Stimulated activated CD8-positive, alpha-beta memory T cell treated with anti-CD3 and anti-CD28 coated beads, Interleukin-4, amount 100 ng/mL, for 1 hour (primary cell): Measurements from ENCODE around the gene ANKS4B.
"Not testable (repeated sequence)": the region's sequence is repeated elsewhere in the genome, so short reads cannot be mapped to it uniquely, and the experiment has no call there.

ENCODE experiments used
- DNase-seq, 2 donors: peaks; one replicate each; pipeline ENCODE4 v3.0.0-alpha.2; 2020; ENCODE audit warnings: low read depth in 2 of 2, low spot score in 1 of 2

The ANKS4B gene

DNA sequence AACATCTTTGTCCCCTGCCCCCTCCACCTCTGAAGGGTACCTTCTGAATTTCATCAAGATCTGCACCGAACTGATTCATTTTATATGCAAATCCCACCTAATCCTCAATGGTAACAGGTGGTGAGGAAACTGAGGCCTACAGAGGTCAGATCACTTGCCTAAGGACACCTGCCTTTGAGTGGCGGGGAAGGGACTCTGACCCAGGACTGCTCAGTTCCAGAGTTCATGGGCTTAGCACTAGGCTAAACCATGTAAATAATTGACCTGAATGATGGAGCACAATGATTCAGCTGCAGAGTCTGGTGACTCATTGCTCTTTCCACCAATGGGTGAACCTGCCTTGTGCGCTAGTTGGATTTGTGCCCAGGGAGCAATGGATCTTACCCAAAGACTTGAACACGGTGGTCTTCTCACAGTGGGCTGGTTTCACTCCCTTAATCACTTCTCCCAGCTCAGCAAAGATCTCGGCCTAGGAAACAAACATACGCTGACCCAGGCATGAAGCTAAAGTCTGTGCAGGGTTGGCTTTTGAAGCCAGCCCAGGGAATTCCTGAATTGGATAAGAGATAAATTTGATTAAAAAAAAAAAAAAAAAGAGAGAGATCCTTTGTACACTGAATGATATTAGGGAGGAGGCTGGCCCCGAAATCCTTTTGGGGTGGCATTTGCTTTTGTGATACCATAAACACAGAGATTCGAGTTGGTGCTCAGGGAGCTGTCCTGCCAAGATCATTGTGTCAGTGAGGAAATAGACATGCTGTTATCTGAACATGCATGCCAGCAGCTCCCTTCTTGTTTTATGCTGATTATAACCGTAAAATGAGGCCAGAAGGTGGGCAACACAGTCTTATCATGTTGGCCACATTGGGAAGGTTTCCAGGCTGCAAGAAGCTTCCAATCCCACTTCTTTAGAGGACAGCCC is 27.6 kb downstream of the ANKS4B start:
- DNase-seq: no peak

DNA sequence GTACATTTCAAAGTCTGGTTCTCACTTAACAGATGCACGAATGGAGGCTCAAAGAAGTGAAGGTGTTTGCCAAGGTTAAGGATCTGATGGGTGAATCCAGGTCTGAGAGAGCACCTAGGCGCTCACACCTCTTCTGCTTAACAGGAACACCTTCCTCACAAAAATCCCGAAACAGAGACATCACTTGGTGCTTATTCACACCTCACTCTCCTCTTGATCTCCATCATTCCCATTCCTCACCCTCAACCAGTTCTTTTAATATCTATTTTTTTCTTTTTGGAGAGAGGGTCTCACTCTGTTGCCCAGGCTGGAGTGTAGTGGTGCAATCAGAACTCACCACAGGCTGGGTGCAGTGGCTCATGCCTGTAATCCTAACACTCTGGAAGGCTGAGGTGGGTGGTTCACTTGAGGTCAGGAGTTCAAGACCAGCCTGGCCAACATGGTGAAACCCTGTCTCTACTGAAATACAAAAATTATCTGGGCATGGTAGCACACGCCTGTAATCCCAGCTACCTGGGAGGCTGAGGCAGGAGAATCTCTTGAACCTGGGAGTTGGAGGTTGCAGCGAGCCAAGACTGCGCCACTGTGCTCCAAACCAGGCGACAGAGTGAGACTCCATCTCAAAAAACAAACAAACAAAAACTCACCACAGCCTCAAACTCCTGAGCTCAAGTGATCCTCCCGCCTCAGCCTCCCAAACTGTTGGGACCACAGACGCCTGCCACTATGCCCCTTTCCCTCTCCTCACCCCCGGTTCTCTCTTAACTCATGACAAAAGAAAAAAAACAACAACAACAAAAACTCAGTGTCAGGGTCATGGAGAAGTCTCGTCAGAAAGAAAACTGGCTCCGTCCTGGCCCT is 29.5 kb downstream of the ANKS4B start:
- no peak for DNase-seq

DNA sequence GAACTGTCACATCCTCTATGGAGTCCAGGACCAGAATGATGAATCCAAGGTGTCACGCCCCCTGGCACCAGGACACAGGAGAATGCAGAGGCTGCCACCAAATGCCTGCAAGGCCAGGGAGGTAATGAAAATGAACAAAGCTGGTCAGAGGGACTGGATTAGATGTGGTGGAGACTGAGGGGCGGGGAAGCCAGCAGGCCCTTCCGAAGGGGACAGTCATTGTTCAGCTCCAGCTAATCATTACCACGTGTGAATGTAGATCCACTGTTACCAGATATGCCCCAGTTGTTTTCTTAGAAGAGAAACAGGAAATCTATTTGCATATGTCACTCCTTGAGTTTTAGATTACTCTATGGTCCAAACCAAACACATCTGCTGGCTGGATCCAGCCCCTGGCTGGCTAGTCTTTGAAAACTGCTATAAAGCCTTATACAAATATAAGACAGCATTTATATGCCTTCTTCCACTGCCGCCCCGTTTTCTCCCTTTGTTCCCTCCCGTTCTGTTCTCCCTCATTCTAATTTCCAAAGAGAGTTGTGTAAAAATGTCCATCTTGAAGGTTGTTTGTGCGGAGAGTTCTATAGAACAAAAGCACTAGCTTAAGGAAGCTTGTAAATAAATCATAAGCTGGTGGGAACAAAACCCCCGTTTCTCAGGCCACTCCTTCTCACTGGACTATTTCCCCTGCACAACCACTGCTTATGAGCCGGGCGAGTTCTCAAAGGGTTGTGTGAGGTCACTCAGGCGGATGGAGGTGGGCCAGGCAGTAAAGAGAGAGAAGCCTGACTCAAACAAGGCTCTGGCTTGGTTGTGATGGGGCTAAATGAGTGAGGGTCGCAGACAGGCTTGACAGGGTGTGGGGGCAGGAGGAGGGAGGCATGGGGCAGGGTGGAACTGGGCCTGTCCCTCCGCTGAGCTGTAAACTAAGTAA is 30.4 kb downstream of the ANKS4B start:
- DNase-seq: no peak

DNA sequence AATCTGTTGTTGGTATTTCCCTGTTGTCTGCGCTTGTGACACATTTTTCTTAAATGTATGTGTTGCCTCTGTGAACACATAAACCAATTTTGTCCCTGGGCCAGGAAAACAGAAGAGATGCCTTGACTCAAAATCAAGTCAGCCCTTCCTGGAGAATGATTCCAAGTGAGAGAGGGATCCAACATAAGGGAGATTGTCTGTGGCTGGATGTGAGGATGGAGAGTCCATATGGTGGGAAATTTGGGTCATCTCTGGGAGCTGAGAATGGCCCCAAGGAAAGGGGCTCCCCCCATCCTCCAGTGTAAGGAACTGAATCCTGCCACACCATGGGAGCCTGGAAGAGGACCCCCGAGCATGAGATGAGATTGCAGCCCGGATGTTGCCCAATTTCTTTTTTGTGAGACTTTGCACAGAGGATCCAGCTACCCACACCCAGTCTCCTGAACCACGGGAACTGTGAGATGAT is 31.1 kb downstream of the ANKS4B start:
- DNase-seq: no peak

DNA sequence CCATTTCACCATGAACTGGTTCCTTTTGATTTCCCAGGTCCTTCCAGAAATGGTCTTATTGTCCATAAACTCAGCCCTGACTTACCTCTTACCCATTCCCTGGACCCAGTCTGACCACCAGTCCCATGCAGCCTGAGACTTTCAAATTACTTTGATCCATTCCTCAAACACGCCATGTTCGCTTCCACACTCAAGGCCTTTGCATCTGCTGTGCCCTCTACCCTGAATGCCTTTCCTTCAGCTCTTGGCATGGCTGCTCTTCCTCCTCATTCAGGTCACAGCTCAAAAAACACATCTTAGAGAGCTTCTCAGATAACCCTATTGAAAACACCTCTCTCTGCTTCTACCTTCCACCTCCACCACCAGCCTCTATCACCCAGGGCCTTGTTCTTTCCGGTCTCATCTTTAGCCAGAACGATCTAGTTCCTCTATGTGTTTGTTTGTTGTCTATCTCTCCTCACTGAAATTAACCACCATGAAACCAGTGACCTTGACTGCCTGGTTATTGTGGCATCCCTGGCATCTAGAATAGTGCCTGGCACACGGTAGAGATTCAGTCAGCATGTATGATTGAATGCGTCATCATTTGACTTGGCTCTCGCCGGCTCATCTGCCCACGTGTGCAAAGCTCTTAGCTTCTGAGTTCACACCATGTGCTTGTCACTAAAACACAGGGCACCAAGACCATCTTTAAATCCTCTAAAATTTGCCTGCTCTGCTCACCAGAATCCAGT is 31.8 kb downstream of the ANKS4B start:
- DNase-seq: no peak

DNA sequence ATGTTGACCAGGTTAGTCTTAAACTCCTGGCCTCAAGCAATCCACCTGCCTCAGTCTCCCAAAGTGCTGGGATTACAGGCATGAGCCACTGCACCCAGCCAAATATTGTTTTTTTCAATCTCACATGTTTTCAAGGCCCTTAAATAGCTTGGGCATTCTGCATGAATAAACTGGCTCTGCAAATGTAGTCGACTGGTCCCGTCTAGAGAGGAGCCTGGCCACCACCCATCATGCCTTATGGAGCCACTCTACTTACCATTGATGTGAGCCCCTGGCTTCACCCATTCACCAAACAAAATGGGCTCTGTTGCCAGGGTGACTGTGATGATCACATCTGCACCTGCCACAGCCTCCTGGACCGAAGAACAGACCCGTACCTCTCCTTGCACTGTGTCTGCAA is 33.8 kb downstream of the ANKS4B start:
- no peak for DNase-seq

DNA sequence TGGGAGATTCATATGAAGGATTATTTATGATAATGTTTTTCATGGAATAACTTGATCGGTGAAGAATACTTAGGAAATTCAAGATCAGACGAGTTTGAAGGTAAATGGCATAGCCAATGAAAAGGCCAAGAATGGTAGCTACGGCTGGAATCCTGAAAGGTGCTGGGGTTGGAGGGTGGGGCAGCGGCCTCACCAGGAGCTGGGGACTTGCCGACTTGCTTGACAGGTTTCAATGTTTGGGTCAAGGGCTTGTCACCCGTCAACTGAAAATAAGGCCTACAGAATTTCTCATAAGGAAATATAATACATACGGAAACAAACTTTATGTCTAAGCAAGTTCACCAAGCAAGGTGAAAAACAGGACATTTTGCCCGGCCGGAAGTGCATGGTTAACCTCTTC is 34.7 kb downstream of the ANKS4B start:
- DNase-seq: no peak

DNA sequence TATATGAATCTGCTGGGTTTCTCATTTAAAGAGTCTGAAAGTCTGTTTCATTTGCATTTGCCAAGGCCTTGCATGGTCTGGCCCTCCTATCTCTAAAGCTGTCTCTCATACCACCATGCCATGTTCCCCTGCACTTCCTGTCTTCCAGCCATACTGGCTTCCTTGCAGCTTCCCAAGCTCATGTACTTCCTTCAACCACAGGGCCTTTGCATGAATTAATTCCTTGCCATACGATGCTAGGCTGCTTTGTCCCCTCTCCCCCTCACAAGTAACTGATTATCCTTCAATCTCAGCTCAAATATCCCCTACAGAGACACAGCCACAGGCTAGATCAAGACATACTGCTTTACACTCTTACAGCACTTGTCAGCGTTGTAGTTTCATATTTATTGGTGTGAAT is 38.8 kb downstream of the ANKS4B start:
- no peak for DNase-seq

DNA sequence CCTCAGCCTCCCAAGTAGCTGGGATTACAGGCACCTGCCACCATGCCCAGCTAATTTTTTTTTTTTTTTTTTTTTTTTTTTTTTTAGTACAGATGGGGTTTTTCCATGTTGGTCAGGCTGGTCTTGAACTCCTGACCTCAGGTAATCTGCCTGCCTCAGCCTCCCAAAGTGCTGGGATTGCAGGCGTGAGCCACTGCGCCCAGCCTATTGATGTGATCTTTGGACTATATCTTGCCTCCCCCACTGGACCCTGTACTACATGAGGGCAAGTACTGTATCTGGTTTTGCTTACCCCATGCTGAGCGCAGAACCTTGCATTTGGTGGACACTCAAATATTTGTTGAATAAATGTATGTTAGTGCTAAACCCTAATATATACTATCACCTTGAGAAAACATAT is 39.3 kb downstream of the ANKS4B start:
- DNase-seq: not testable (repeated sequence)

DNA sequence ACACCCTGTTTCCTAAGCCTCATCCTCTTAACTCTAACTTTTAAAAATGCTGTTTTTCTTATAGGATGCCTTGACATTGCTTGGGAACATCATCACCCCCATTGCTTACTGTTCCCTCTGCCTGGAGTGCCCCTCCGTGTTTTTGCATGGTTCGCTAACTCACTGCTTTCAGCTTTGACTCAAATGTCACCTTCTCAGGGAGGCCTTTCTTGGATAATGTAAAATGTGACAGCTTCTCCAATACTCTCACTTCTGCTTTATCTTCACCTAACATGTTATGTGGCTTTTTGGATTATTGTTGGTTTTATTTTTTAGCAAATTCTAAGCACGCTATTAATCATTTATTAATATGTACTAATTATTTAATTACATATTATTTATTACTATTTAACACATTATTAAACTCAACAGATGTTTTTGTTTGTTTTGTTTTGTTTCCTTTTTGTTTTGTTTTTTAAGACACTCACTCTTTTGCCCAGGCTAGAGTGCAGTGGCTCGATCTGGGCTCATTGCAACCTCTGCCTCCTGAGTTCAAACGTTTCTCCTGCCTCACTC is 40.8 kb downstream of the ANKS4B start:
- DNase-seq: no peak

DNA sequence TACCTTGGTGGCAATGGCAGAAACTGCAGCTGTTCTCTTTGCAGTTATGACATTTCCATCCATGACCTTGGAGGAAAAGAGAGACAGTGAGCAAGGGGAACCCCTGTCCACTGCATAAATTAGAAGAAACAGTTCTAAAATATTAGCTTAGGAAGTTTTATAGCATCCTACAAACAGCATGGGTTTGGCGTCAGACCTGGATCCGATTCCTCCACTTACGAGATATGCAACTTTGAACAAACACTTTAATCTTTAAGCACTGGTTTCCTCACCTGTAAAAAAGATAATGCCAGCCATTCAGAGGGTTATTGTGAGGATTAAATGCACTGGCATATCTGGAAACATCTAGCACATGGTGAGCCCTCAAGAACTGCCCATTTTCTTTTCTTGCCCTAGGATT is 42.0 kb downstream of the ANKS4B start:
- DNase-seq: no peak

DNA sequence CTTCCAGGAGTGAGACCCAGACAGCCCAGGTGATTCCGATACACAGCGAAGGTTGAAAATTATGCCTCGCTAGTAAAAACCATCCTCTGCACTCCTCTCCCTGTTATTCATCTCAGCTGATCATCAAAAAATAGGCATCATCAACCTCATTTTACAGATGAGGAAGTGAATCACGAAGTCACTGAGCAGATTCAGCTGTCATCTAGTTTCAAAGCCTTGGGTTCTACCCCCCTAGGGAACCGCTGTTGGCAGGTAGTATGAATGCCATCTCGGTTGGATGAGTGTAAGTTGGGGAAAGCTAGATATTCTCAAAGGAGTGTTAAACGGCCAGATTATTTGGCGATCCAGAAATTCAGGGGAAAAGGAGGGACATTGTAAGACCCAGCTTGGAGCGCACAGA is 42.6 kb downstream of the ANKS4B start:
- DNase-seq: no peak

DNA sequence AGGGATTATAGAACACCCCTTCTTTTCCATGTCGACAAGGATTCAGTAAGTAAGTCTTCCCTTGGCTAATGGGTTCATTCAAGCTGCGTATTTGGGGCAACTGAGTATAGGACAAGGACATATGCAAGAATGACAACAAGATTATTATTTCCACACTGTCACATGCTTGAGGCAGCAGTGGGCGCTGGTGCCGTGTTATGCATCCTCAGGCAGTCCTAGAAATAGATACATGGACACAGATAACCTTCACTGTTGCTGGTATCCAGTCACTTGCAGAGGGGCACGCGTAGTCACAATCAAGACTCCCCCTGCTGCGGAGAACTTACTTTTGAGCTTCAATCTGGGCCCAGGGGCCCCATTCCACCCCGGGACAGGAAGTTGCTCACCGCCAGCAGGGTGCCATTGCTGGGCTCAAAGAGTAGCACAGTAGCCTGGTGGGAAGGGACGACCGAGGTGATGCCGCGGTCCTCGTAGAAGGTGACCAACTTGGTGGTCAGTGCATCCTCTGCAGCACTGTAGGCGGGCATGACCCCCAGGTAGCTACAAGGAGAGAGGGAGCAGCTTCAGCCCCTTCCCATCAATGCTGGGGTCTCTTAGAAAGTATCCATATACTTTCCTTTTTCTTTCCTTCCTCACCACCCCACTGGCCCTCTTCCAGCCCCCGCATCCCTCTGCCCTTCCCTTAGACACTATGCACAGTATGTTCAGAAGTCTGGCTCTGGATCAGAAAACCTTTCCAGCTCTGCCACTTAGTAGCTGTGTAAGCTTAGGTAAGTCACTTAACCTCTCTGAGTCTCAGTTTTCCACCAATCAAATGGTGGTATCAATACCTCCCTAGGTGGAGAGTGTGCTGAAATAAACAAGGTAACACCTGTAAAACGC is 43.8 kb downstream of the ANKS4B start:
- no peak for DNase-seq

DNA sequence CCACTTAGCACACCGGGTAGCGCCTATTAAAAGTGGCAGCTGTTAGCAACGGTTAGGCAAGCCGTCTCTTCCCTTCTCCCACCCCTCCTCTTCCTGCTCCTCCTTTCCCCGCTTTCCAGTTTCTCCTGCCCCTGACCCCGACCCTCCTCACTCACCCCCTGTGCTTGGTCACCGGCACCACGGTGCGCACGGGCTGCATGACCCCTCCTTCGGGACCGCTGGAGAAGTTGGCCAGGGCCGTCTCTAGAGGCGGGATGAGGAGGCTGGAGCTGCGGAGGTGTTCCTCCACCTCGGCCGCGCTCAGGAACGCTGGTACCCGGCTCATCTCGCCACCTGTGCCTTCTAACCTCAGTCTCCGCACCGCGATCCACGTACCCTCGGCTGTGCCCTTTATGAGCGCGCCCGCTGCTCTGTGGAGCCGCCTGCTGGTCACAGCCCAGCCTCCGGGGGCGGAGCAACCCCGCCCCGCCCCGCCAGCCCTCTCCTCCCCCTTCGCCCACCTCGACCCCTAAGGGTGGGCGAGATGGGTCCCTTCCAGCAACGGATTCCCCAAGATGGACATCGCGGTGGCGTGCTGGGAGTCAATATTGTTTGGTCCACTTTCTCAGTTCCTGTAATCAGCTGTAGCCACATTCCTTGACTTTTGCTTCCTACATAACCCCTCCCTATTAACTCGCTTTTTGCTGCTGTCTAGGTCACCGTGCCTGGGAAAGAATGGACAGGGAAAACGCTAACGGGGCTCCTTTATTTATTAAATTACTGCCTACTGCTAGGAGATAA is 44.6 kb downstream of the ANKS4B start, which contains the start of gene CRYM:
CRYM (minus strand) TSS at position 364 of the 780 bp plus-strand sequence; CDS start at position 325, 39 bp downstream.
- no peak for DNase-seq

DNA sequence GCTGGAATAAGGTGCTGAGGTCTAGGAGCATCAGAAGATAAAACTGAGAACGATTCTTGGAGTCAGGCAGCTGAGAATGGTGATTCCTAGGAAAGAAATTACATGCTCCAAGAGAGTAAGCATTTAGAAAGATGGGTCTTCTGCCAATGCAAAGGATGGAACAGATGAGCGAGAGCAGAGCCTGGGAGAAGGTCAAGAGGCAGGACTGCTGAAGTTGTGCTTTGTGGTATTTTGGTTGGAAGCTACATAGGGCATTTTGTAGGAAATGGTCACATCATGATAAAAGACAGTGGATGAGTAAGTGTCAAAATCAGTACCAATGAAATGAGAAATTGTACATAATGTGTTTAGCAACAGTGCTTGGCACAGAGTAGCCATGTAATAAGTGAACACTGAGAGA is 46.0 kb downstream of the ANKS4B start:
- DNase-seq: no peak

DNA sequence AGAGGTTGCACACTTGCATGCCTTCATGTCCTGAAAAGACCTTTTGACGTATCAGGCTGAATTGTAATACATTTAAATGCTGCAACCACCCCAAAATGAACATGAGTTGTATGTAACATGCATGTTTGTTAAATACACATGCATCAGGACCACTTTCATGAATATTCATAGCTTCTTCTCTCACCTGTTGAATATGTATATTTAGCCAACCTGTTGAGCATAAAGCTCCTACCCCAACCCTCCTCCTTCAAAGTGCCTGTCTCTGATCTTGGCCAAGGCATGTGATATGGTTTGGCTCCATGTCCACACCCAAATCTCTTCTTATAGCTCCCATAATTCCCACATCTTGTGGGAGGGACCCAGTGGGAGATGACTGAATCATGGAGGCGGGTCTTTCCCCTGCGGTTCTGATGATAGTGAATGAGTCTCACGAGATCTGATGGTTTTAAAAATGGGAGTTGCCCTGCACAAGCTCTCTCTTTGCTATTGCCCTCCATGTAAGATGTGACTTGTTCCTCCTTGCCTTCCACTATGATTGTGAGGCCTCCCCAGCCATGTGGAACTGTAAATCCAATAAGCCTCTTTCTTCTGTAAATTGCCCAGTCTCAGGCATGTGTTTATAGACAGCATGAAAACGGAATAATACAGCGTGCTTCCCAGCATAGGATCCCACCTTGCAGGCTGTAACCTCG is 48.3 kb downstream of the ANKS4B start:
- DNase-seq: no peak

DNA sequence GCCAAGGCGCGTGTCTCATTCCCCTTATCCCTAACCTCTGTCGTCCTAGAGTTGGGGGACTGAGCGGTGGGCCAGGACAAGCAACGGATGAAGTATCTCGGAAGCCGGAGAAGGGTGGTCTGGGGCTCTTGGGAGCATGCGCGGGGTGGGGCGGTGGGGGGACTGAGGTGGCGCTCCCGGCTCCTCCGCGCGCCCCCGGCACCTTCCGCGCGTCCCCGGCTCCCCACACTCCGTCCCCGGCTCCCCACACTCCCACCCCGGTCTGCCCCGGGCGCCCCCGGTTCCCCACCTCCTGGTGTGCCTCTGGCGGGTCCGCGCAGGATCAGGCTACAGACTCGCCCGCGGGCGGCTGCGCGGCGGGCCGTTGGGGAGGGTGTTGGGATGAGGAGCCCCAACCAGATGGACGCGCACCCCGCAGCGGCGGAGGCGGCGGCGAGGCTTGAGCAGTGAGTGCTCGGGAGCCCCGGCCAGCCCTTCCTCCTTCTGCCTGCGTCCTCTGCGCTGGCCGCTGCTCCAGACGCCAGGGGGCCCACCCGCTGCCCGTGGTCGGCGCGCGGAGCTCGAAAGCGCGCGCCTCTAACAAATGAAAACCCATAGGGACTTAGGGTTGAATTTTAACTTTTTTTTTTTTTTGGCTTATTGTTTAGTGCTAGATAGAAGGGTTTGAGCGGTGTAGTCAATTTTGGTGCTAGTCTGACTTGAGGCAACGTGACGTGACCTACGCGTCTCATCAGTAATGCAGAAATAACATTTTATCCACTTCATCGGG is 50.2 kb downstream of the ANKS4B start:
- DNase-seq: no peak
